Panc1 (cell line): ENCODE results near the gene SBK2. TPM values are rescaled to one million over a fixed set of nuclear protein-coding genes. Genes with fewer than 3 reads are reported as not detected.

ENCODE experiments used
- ATAC-seq: fragments of 200-7000 bp; cut with Tn5 transposase; 2 replicates; pipeline ENCODE4 v1.9.1; 2020; ENCODE audit warnings: mild to moderate bottlenecking, moderate library complexity
- BruUV-seq: library from RNA; stranded (reverse); fragments of 400-500 nt; replicated peaks from 2 replicates; lab custom pipeline; 2021; lab: Mats Ljungman, UMichigan
- CTCF ChIA-PET: fragments of 300-600 bp; sonication (Branson Sonifier 250); formaldehyde crosslinking; loops from one replicate; lab custom pipeline; 2022; ENCODE audit warnings: antibody characterized with exemption; lab: Charles Lee
- POLR2A ChIA-PET: fragments of 300-600 bp; sonication (Branson Sonifier 250); formaldehyde crosslinking; loops from one replicate; lab custom pipeline; 2022; ENCODE audit warnings: antibody characterized with exemption; lab: Charles Lee
- DNase-seq: peaks from one replicate; pipeline ENCODE4 v3.0.0-alpha.2; 2010; ENCODE audit warnings: low read depth, low spot score
- H3K27ac ChIP-seq: 2 replicates; pipeline ENCODE4 v1.5.1; 2011; ENCODE audit warnings: mild to moderate bottlenecking, low read length, inconsistent platforms
- H3K27me3 ChIP-seq: fragments of 200-500 bp; sonication (Bioruptor generic); 2 replicates; pipeline ENCODE4 v1.6.0; 2014; ENCODE audit warnings: low read length, inconsistent platforms; ENCODE audit not compliant: control insufficient read depth, insufficient read depth
- H3K36me3 ChIP-seq: fragments of 200-500 bp; sonication (Bioruptor generic); 2 replicates; pipeline ENCODE4 v1.5.1; 2014; ENCODE audit warnings: inconsistent platforms, mild to moderate bottlenecking, low read length, moderate library complexity; ENCODE audit not compliant: control insufficient read depth, insufficient read depth
- H3K4me1 ChIP-seq: 2 replicates; pipeline ENCODE4 v1.5.1; 2011; ENCODE audit warnings: inconsistent platforms, mild to moderate bottlenecking, low read length, moderate library complexity; ENCODE audit not compliant: control insufficient read depth, insufficient read depth
- H3K4me3 ChIP-seq, 2 experiments: 2 replicates each; pipeline ENCODE4 v1.5.1; 2011 to 2012; ENCODE audit warnings: low read depth in 2 of 2, low read length in 2 of 2, mild to moderate bottlenecking in 2 of 2, inconsistent platforms in 1 of 2, moderate library complexity in 1 of 2
- H3K9me3 ChIP-seq: fragments of 200-500 bp; sonication (Bioruptor generic); 2 replicates; pipeline ENCODE4 v1.5.1; 2014; ENCODE audit warnings: low read depth, mild to moderate bottlenecking, inconsistent platforms, low read length, moderate library complexity; ENCODE audit not compliant: control insufficient read depth, insufficient read depth
- CTCF ChIP-seq: fragments of 450-650 bp; IDR thresholded peaks from 2 replicates; pipeline ENCODE4 v1.5.1; 2017; ENCODE audit warnings: mild to moderate bottlenecking
- POLR2AphosphoS5 ChIP-seq: IDR thresholded peaks from 2 replicates; pipeline ENCODE4 v1.6.1; 2012; ENCODE audit warnings: mild to moderate bottlenecking, low read depth, low read length, moderate library complexity
- REST ChIP-seq, 2 experiments: IDR thresholded peaks; 2 replicates each; pipeline ENCODE4 v1.6.1; 2011 to 2012; ENCODE audit warnings: low read depth in 2 of 2, control low read depth in 1 of 2, low read length in 1 of 2, mild to moderate bottlenecking in 1 of 2, moderate library complexity in 1 of 2; ENCODE audit not compliant: insufficient read depth in 1 of 2
- SIN3A ChIP-seq: IDR thresholded peaks from 2 replicates; pipeline ENCODE4 v1.6.1; 2012; ENCODE audit warnings: low read depth, mild to moderate bottlenecking, low read length, moderate library complexity, borderline replicate concordance; ENCODE audit not compliant: insufficient read depth
- TCF7L2 ChIP-seq: IDR thresholded peaks from 2 replicates; pipeline ENCODE4 v1.6.1; 2011; ENCODE audit warnings: mild to moderate bottlenecking, low read depth, low read length, inconsistent platforms
- in situ Hi-C: cut with HindIII; loops from 2 replicates; pipeline ENCODE4 v1.10.0; 2016; ENCODE audit warnings: low sequenced_read_pairs, low pct_unique_long_range_greater_than_20kb
- intact Hi-C: fragments of 100-400 bp; cut with micrococcal nuclease; formaldehyde crosslinking; loops from one replicate; pipeline ENCODE4 v1.10.0; 2022; ENCODE audit not compliant: unreplicated experiment
- total RNA-seq: library from RNA; stranded (reverse); gene quantifications from one replicate; pipeline ENCODE4 v1.2.1, GENCODE V29; 2021; ENCODE audit not compliant: unreplicated experiment

The SBK2 gene
- total RNA-seq, 1 experiment from 2014 or later: 0.69 TPM

GRCh38 chr19:55490478-55491432 lies 46.2 kb downstream of the SBK2 start:
- Histone ChIP-seq H3K36me3 (no peaks in the 10 kb centered on the region), H3K27ac (peak overlapping the region; percentile 64), H3K27me3 (no peaks in the 10 kb centered on the region), H3K9me3 (no peaks in the 10 kb centered on the region), H3K4me1 (peaks cover 69% of the 10 kb centered on the region), H3K4me3 (no peak overlapping the region)
- CTCF ChIA-PET: interaction anchor here (1.2 kb wide), 1 partner anchor 23 kb away, joined by 4 read pairs; no protein-coding TSS in a partner anchor
- ATAC-seq (peak; percentile 6), DNase-seq (no peak)
- intact Hi-C loops: no loop called here
- no TSS peak for BruUV-seq
- POLR2A ChIA-PET: interaction anchor here (0.7 kb wide), 1 partner anchor 134 kb away, joined by 5 read pairs; no protein-coding TSS in a partner anchor
- TF ChIP-seq CTCF (no peak), REST (IDR thresholded peaks at IDR 0.05; ENCODE audit: insufficient read depth in 1 of 2, low read depth in 2 of 2, low read length in 1 of 2) (no peak), TCF7L2 (no peak), POLR2AphosphoS5 (no peak), SIN3A (no peak)
- in situ Hi-C loops: no loop called here

- ATAC-seq (no peak), DNase-seq (no peak)
- H3K4me1 ChIP-seq: peaks cover 73% of the 10 kb centered on the region
- POLR2A ChIA-PET: no interaction called here
- no peaks in the 10 kb centered on the region for H3K9me3 ChIP-seq
- intact Hi-C loops: no loop called here
- H3K4me3 ChIP-seq: no peak overlapping the region
- peak overlapping the region; percentile 64 for H3K27ac ChIP-seq
- no TSS peak for BruUV-seq
- no peak for TF ChIP-seq POLR2AphosphoS5
- no peak for TF ChIP-seq REST (IDR thresholded peaks at IDR 0.05; ENCODE audit: insufficient read depth in 1 of 2, low read depth in 2 of 2, low read length in 1 of 2)
- no peak for TF ChIP-seq SIN3A
- no peak for TF ChIP-seq CTCF
- TF ChIP-seq TCF7L2: no peak
- in situ Hi-C loops: no loop called here
- peaks cover 3% of the 10 kb centered on the region; the same call in 1 of the 2 replicates for H3K36me3 ChIP-seq
- CTCF ChIA-PET: interaction anchor here (0.7 kb wide), 1 partner anchor 18 kb away, joined by 3 read pairs; no protein-coding TSS in a partner anchor
- H3K27me3 ChIP-seq: no peaks in the 10 kb centered on the region
These were observed 47.0 kb downstream of the SBK2 start for GRCh38 chr19:55489711-55490477.
